Osteocyte (in vitro differentiated cells): Measurements from ENCODE around the gene DENND1A. TPM values are rescaled to one million over a fixed set of nuclear protein-coding genes. Genes with fewer than 3 reads are reported as not detected.

Experiments
- DNase-seq: peaks from one replicate; pipeline ENCODE4 v3.0.0; 2021; ENCODE audit warnings: mixed read lengths; ENCODE audit not compliant: unreplicated experiment; ENCODE audit errors: extremely low spot score
- H3K27ac Mint-ChIP-seq: one replicate; pipeline ENCODE4 v1.8.0; 2021; ENCODE audit warnings: mild to moderate bottlenecking, mixed read lengths; ENCODE audit not compliant: unreplicated experiment
- H3K27me3 Mint-ChIP-seq: one replicate; pipeline ENCODE4 v1.8.0; 2021; ENCODE audit warnings: mixed read lengths; ENCODE audit not compliant: unreplicated experiment
- H3K36me3 Mint-ChIP-seq: one replicate; pipeline ENCODE4 v1.8.0; 2021; ENCODE audit warnings: mixed read lengths; ENCODE audit not compliant: unreplicated experiment
- H3K4me1 Mint-ChIP-seq: one replicate; pipeline ENCODE4 v1.8.0; 2021; ENCODE audit warnings: mixed read lengths; ENCODE audit not compliant: unreplicated experiment
- H3K4me3 Mint-ChIP-seq: one replicate; pipeline ENCODE4 v1.8.0; 2021; ENCODE audit warnings: mild to moderate bottlenecking, moderate library complexity, mixed read lengths; ENCODE audit not compliant: unreplicated experiment
- H3K9me3 Mint-ChIP-seq: one replicate; pipeline ENCODE4 v1.8.0; 2021; ENCODE audit warnings: mixed read lengths; ENCODE audit not compliant: unreplicated experiment
- total RNA-seq: library from RNA; stranded (reverse); gene quantifications from 2 replicates; pipeline ENCODE4 v1.2.1, GENCODE V29; 2021
- TF ChIP-seq, protein P1 (sequence below): fragments of 200-600 bp; sonication (generic); IDR thresholded peaks from 2 replicates; pipeline ENCODE4 v1.5.0; 2021; ENCODE audit warnings: antibody characterized with exemption, mild to moderate bottlenecking, moderate library complexity

The DENND1A gene
- total RNA-seq, 1 donor from 2014 or later, result 19.8 TPM

DNA sequence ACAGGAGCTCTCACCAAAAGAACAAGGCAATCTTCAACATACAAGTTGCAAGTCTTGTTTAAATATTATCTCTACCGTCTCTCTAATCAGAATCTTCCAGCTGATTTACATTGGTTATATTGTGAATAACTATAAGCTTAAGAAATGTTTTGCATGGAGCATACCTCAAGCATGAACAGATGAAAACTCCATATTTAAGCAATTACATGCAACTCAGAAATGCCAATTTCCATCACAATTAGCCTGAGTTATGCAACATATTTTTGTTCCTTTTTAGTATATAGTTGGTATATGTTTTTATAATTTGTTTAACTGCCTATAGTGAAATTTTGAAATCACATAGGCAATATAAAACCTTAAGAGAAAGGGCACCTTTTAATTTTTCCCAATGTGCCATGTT, 142.5 kb downstream of the DENND1A start:
- Mint-ChIP-seq H3K27ac (no peak overlapping the region), H3K9me3 (no peaks in the 10 kb centered on the region), H3K4me3 (no peak overlapping the region), H3K27me3 (no peaks in the 10 kb centered on the region), H3K36me3 (peaks cover 5% of the 10 kb centered on the region), H3K4me1 (peaks cover 7% of the 10 kb centered on the region)
- TF ChIP-seq, protein P1, sequence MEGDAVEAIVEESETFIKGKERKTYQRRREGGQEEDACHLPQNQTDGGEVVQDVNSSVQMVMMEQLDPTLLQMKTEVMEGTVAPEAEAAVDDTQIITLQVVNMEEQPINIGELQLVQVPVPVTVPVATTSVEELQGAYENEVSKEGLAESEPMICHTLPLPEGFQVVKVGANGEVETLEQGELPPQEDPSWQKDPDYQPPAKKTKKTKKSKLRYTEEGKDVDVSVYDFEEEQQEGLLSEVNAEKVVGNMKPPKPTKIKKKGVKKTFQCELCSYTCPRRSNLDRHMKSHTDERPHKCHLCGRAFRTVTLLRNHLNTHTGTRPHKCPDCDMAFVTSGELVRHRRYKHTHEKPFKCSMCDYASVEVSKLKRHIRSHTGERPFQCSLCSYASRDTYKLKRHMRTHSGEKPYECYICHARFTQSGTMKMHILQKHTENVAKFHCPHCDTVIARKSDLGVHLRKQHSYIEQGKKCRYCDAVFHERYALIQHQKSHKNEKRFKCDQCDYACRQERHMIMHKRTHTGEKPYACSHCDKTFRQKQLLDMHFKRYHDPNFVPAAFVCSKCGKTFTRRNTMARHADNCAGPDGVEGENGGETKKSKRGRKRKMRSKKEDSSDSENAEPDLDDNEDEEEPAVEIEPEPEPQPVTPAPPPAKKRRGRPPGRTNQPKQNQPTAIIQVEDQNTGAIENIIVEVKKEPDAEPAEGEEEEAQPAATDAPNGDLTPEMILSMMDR, result no peak
- DNase-seq, result no peak

DNA sequence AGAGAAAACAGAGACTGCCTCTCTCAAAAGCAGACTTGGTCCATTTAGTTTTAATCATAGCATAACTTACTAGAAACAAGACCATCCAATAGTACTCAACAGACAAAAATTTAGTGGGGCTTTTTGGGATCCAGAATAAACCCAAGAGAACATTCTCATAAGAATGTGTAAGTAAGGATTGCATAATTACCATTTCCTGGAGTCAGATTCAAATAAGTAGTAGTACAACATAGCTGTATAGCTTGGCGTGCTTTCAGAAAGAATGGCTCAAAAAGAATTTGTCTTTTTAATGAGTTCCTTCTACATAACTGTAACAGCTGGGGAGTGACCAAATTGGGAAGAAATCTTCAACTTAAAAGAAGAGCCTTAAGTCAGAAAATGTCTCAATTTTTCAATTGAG, 145.4 kb downstream of the DENND1A start:
- Mint-ChIP-seq H3K9me3 (no peaks in the 10 kb centered on the region), H3K36me3 (peaks cover 3% of the 10 kb centered on the region), H3K4me1 (peaks cover 7% of the 10 kb centered on the region), H3K27me3 (no peaks in the 10 kb centered on the region), H3K27ac (no peak overlapping the region), H3K4me3 (no peak overlapping the region)
- TF ChIP-seq, protein P1, result no peak
- no peak for DNase-seq

DNA sequence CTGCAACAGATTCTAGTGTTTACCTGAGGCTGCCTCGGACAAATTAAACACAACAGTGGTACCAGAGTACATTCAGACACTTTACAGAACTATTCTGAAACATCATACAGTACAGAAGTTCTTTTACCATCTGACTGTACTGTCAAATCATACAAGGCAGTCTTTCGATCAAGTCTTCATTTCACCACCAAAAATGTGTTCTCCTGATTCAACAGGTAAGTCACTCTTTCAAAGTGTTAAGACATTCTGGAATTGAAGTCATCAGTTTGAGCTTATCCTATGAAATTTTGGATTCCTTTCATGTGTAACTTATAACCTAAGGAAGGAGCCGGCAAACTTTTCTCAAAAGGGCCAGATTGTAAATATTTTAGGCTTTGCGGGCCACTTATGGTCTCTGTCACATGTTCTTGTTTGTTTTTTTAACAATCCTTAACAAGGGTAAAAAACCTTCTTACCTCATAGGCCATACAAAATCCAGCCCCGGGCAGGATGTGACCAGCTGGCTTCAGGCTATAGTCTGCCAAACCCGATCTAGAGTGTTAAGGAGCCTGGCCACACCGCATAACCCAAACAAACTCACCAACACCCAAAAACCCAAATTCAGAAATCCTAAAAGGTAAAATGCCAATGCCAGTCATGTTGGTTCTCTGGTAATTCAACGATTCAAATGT, 151.6 kb downstream of the DENND1A start:
- Mint-ChIP-seq H3K36me3 (no peaks in the 10 kb centered on the region), H3K4me3 (no peak overlapping the region), H3K4me1 (no peaks in the 10 kb centered on the region), H3K9me3 (no peaks in the 10 kb centered on the region), H3K27me3 (no peaks in the 10 kb centered on the region), H3K27ac (no peak overlapping the region)
- no peak for DNase-seq
- TF ChIP-seq, protein P1, result no peak

- no peaks in the 10 kb centered on the region for H3K36me3 Mint-ChIP-seq
- H3K27me3 Mint-ChIP-seq, result no peaks in the 10 kb centered on the region
- TF ChIP-seq, protein P1, result no peak
- DNase-seq, result no peak
- H3K4me1 Mint-ChIP-seq, result no peaks in the 10 kb centered on the region
- no peaks in the 10 kb centered on the region for H3K9me3 Mint-ChIP-seq
- H3K27ac Mint-ChIP-seq, result no peak overlapping the region
- no peak overlapping the region for H3K4me3 Mint-ChIP-seq
Observed at GRCh38 chr9:123776708-123777537, 153.0 kb downstream of the DENND1A start.
